SJCRH30 (cell line): ENCODE data around the gene BACH1. TPM values are rescaled to one million over a fixed set of nuclear protein-coding genes. Genes with fewer than 3 reads are reported as not detected.
"Not testable (repeated sequence)": the region's sequence is repeated elsewhere in the genome, so short reads cannot be mapped to it uniquely, and the experiment has no call there.

Experiments
- DNase-seq, 2 experiments: peaks; one replicate each; pipeline ENCODE4 v3.0.0-alpha.2; 2015 to 2020
- H3K27ac ChIP-seq: fragments of 250-450 bp; sonication (Bioruptor Pico); 2 replicates; pipeline ENCODE4 v1.5.1; 2020; ENCODE audit warnings: mild to moderate bottlenecking, moderate library complexity
- H3K27me3 ChIP-seq: fragments of 250-450 bp; sonication (Bioruptor Pico); 2 replicates; pipeline ENCODE4 v1.5.1; 2020; ENCODE audit warnings: mild to moderate bottlenecking, moderate library complexity
- H3K36me3 ChIP-seq: fragments of 250-450 bp; sonication (Bioruptor Pico); 2 replicates; pipeline ENCODE4 v1.5.1; 2020; ENCODE audit warnings: mild to moderate bottlenecking, moderate library complexity
- H3K4me1 ChIP-seq: fragments of 250-450 bp; sonication (Bioruptor Pico); 2 replicates; pipeline ENCODE4 v1.5.1; 2020; ENCODE audit warnings: mild to moderate bottlenecking, moderate library complexity
- H3K4me3 ChIP-seq: fragments of 250-450 bp; sonication (Bioruptor Pico); 2 replicates; pipeline ENCODE4 v1.5.1; 2020; ENCODE audit warnings: mild to moderate bottlenecking, moderate library complexity
- H3K9me3 ChIP-seq: fragments of 250-450 bp; sonication (Bioruptor Pico); replicated peaks from 2 replicates; pipeline ENCODE4 v1.5.1; 2020; ENCODE audit warnings: mild to moderate bottlenecking, moderate library complexity
- total RNA-seq: library from RNA; depleted of rRNA; stranded (reverse); fragments of >200 nt; shearing (Covaris generic); gene quantifications from 2 replicates; pipeline ENCODE4 v1.2.3, GENCODE V29; 2014; rRNA removed

BACH1 gene
- total RNA-seq: 62.3 and 91.1 TPM in 2 replicates

DNA sequence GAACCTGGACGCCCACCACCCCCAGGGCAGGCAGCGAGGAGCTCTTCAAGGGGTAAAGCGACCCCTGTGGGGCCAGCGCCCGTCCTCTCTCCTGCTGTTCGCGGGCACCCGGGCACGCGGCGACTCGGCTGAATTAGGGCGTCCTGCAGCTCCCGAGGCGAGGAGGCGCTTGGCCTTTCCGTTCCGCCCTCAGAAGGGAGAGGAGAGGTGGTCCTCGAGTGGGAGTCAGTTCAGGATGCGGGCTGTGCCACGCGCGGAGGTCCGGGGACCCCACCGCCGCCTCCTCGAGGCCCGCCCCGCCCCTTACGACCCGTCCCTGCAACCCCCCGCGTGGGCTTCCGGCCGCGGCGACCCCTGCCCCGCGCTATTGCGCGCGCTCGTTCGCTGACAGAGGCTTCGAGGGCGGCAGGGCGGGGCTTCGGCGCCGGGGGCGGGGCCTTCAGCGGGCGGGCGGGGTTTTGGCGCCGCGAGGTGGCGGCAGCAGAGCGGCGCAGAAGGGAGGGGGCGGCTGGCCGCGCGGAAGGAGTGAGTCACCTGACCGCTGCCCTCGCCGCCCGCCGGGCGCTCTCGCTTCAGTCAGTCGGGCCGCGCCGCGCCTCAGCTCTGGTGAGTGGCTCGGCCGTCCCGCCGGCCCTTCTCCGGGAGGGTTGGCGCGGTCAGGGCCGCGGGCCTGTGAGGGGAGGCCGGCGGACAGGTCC, at the start of gene BACH1:
TSS of gene BACH1 (plus strand) at position 575 of the 698 bp plus-strand sequence. CDS start 22,359 bp downstream, outside the sequence.
- peak; percentile 89 to 91 for DNase-seq

DNA sequence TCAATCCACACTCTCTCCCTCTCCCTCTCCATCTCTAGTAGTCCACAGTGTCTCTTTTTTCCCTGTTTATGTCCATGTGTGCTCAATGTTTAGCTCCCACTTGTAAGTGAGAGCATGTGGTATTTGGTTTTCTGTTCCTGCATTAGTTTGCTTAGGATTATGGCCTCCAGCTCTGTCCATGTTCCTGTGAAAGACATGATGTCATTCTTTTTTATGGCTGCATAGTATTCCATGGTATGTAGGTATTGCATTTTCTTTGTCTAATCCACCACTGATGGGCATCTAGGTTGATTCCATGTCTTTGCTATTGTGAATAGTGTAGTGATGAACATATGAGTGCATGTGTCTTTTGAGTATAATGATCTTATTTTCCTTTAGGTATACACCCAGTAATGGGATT, 49.4 kb upstream of the BACH1 start:
- H3K27me3 ChIP-seq, H3K4me3 ChIP-seq, H3K4me1 ChIP-seq, H3K36me3 ChIP-seq, H3K9me3 ChIP-seq, DNase-seq, H3K27ac ChIP-seq: not testable (repeated sequence)

More for the DNA sequence above, at the start of gene BACH1:
- H3K4me3 ChIP-seq: peak within 1 kb of the TSS; percentile 85
- no peaks in the 10 kb centered on the region for H3K9me3 ChIP-seq
- peak within 1 kb of the TSS; percentile 83 for H3K27ac ChIP-seq
- no peaks in the 10 kb centered on the region for H3K36me3 ChIP-seq
- H3K27me3 ChIP-seq: no peaks in the 10 kb centered on the region
- peaks cover 8% of the 10 kb centered on the region for H3K4me1 ChIP-seq

DNA sequence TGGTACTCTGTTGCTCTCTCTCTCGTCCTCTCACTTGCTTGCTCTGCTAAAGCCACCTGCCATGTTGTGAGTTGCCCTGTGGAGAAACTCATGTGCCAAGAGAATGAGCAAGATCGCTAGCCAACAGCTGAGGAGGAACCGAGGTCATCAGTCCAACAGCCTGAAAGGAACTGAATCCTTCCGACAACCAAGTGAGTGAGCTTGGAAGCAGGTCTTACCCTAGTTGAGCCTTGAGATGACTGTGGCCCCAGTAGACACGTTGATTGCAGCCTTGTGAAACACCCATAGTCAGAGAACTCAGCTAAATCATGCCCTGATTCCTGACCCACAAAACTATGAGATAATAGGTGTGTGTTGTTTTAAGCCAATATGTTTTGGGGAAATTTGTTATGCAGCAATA, 48.1 kb upstream of the BACH1 start:
- Histone ChIP-seq H3K4me3 (no peak overlapping the region), H3K9me3 (peaks cover 13% of the 10 kb centered on the region), H3K27me3 (no peaks in the 10 kb centered on the region), H3K4me1 (no peaks in the 10 kb centered on the region), H3K36me3 (no peaks in the 10 kb centered on the region), H3K27ac (no peak overlapping the region)
- no peak for DNase-seq

DNA sequence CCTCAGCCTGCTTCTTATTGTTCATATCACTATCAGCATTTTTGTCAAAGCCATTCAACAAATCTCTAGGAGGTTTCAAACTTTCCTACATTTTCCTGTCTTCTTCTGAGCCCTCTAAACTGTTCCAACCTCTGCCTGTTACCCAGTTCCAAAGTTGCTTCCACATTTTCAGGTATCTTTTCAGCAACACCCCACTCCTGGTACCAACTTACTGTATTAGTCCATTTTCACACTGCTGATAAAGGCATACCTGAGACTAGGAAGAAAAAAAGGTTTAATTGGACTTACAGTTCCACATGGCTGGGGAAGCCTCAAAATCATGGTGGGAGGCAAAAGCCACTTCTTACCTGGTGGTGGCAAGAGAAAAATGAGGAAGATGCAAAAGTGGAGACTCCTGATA, 44.9 kb upstream of the BACH1 start:
- not testable (repeated sequence) for H3K27me3 ChIP-seq, H3K4me1 ChIP-seq, H3K4me3 ChIP-seq, DNase-seq, H3K36me3 ChIP-seq, H3K27ac ChIP-seq
- H3K9me3 ChIP-seq: peaks cover 13% of the 10 kb centered on the region

DNA sequence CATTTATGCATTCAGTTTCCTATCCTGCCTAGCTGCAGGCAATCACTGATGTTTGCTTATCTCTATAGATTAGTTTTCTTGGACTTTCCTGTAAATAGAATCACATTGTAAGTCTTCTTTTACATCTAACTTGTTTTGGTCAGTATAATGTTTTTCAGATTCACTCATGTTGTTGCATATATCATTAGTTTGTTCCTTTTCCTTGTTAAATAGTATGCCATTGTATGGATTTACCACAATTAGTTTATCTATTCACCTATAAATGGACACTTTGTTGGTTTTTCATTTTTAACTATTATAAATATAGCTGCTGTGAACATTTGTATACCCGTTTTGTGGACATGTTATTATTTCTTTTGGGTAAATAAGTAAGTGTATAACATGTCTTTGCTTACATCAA, 44.2 kb upstream of the BACH1 start:
- no peak for DNase-seq
- Histone ChIP-seq H3K27ac (no peak overlapping the region), H3K27me3 (no peaks in the 10 kb centered on the region), H3K36me3 (no peaks in the 10 kb centered on the region), H3K4me1 (peaks cover 7% of the 10 kb centered on the region), H3K9me3 (peaks cover 13% of the 10 kb centered on the region), H3K4me3 (no peak overlapping the region)

DNA sequence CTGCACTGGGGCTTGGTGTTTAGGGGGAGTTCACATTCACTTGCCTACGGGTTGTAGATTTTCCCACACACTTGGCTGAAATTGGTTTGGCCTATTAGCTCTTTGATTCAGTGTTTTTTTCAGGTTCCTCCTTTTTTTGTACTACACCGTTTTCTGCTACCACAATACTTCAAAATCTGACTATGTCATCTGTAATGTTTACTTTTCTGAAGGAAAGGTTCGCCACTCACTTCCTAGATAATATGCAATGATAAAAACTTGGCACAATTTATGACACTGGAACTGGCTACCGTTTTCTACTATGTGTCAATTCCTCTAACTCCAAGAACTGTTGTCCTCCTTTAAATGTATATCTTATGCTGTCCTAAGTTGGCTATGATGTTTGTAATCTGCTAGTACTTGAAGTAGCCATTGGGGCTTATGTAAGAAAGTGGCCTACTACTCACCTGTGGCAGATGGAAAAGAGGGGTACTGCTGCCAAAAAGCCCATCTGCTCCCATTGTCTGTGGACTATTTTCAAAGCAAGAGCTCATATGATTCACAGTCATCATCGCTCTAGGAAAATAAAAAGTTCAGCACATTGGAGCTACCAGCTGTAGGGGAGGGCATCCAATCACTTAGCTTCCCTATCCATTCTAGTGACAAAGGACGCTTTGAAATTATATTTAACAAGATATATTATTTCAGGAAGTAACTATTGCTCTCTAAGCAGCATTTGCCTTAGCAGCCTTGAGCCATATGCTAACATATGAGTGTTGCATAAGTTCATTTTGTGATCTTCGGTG, 42.4 kb upstream of the BACH1 start:
- Histone ChIP-seq H3K4me1 (peaks cover 7% of the 10 kb centered on the region), H3K9me3 (peaks cover 17% of the 10 kb centered on the region), H3K27ac (no peak overlapping the region), H3K27me3 (no peaks in the 10 kb centered on the region), H3K36me3 (no peaks in the 10 kb centered on the region), H3K4me3 (no peak overlapping the region)
- no peak for DNase-seq

DNA sequence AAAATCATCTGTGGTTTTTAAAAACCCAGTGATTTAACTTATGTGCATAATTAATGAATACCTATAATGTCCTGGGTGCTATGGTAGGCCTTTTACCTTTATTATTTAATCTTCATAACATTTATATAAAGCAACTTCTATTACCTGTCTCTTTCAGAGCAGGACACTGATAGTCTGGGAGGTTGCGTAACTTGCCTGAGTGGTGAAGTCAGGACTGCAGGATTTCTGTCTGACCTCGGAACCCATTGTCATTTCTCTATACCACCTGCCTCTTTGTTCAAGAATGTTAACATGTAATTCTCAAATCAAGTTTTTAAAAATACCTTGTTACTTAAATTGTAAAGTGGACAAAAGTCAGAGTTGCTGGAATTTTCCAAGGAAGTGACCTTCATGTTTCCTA, 41.0 kb upstream of the BACH1 start:
- DNase-seq: no peak
- no peaks in the 10 kb centered on the region for H3K36me3 ChIP-seq
- no peak overlapping the region for H3K27ac ChIP-seq

DNA sequence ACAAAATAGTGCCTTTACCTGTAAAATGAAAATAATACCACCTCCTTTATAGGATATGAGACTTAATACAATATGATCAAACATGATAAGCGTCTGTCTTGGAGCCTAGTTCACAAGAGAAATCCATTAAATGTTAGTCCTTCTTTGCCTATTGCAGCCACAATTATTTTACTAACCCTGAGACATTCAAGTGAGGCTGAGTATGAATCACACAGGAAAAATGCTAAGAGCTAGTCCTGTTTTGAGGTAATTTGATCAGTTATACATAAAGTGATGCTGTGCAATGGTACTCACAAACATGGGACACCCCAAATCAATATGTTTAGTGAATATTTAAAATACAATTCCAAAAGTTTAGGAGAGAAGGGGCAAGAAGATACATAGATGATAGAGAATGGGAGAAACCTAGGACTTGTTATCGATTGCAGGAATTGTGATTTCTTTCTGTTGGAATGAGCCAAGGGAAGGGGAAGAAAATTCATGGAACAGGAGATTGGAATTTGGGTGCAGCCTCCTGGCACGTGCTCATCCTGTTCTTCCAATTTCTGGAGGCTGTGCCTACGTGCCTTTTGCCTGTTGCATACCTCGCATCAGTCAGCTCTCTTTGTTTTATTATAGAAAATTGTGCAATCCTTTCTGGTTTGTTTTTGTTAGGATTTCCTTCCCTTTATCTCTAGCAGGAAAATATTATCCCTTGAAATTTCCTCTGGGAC, 39.9 kb upstream of the BACH1 start:
- Histone ChIP-seq H3K27ac (no peak overlapping the region), H3K27me3 (no peaks in the 10 kb centered on the region), H3K4me3 (no peak overlapping the region), H3K9me3 (peaks cover 13% of the 10 kb centered on the region), H3K4me1 (peaks cover 7% of the 10 kb centered on the region), H3K36me3 (no peaks in the 10 kb centered on the region)
- DNase-seq: peak in 1 of 2 experiments; percentile 14

More for the DNA sequence above, 41.0 kb upstream of the BACH1 start:
- Histone ChIP-seq H3K9me3 (peaks cover 17% of the 10 kb centered on the region), H3K4me3 (no peak overlapping the region), H3K27me3 (no peaks in the 10 kb centered on the region), H3K4me1 (peaks cover 7% of the 10 kb centered on the region)

DNA sequence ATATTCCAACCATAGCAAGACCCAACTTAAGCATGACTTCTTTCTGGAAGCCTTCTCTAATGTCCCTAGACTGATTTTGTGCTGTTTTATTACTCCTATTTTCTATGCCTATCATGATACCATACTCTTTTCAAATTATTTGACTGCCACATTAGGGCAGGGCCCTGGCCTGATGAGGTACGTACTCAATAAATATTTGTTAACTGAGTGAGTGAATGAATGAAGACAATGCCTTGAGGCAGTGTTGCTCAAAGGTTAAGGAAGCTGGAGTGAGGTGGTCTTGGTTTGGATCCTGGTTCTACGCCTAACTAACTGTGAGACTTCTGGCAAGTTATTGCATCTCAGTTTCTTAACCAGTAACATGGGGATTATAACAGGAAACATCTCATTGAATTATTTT, 38.3 kb upstream of the BACH1 start:
- Histone ChIP-seq H3K4me1 (peaks cover 7% of the 10 kb centered on the region), H3K9me3 (0 out of 2 replicates have a peak, but pooled peaks cover 4% of the 10 kb centered on the region), H3K27me3 (no peaks in the 10 kb centered on the region), H3K36me3 (no peaks in the 10 kb centered on the region), H3K27ac (no peak overlapping the region), H3K4me3 (no peak overlapping the region)
- no peak for DNase-seq

DNA sequence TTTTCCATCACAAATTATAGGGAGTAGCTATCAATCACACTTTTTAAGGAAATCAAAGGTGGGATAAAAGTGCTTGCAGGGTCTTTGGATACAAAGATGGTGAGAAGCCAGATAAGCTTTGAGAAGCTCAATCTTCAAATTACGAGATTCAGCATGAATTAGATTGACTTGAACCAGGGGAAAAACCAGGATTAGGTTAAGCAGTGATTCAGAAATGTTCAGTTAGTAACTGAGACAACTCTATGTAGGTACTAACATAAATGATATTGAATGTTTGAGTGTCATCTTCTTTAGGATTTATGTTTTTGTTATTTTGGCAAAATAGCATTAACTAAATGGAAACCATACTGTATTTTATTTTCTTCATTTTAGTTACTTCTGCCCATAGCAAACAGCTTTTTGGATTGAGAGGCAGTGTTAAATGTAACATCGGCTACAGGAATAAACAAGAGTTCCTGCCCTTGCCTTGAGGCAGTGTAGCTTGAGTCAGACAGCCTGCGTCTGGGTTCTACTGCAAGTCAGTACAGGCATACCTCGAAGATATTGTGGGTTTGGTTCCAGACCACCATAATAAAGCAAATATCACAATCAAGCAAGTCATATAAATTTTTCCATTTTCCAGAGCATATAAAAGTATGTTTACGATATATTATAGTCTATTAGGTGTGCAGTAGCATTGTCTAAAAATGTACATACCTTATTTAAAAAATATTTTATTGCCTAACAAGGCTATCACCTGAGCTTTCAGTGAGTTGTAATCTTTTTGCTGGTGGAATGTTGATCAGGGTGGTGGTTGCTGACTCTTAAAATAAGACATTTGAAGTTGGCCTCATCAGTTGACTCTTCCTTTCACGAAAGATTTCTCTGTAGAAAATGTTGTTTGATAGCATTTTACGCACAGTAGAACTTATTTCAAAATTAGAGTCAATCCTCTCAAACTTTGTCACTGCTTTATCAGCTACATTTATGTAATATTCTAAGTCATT, 36.9 kb upstream of the BACH1 start:
- no peak for DNase-seq
- no peak overlapping the region for H3K4me3 ChIP-seq
- no peaks in the 10 kb centered on the region for H3K36me3 ChIP-seq
- H3K4me1 ChIP-seq: peaks cover 7% of the 10 kb centered on the region
- no peaks in the 10 kb centered on the region for H3K27me3 ChIP-seq
- H3K27ac ChIP-seq: no peak overlapping the region
- 0 out of 2 replicates have a peak, but pooled peaks cover 4% of the 10 kb centered on the region for H3K9me3 ChIP-seq

DNA sequence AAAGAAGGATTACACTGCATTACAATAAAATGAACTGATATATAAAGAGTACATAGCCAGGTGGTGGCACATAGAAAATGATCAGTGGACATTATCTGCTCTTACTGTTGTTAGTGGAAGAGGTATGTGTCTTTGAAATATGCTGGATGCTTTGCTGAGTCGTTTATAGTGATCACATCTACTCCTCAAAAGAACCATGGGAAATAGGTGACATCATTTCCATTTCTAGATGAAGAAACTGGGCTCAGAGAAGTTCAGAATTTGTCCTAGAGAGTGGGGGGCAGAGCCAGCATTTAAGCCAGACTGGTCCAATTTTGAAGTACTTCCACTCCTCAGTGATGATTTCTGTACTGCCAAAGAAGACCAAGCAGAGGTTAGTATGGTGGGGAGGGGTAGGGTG, 34.0 kb upstream of the BACH1 start:
- no peak for DNase-seq
- H3K27ac ChIP-seq: no peak overlapping the region
- no peaks in the 10 kb centered on the region for H3K27me3 ChIP-seq
- H3K4me1 ChIP-seq: no peaks in the 10 kb centered on the region; the same call in 1 of the 2 replicates
- H3K4me3 ChIP-seq: no peak overlapping the region
- no peaks in the 10 kb centered on the region for H3K36me3 ChIP-seq
- H3K9me3 ChIP-seq: 0 out of 2 replicates have a peak, but pooled peaks cover 4% of the 10 kb centered on the region

DNA sequence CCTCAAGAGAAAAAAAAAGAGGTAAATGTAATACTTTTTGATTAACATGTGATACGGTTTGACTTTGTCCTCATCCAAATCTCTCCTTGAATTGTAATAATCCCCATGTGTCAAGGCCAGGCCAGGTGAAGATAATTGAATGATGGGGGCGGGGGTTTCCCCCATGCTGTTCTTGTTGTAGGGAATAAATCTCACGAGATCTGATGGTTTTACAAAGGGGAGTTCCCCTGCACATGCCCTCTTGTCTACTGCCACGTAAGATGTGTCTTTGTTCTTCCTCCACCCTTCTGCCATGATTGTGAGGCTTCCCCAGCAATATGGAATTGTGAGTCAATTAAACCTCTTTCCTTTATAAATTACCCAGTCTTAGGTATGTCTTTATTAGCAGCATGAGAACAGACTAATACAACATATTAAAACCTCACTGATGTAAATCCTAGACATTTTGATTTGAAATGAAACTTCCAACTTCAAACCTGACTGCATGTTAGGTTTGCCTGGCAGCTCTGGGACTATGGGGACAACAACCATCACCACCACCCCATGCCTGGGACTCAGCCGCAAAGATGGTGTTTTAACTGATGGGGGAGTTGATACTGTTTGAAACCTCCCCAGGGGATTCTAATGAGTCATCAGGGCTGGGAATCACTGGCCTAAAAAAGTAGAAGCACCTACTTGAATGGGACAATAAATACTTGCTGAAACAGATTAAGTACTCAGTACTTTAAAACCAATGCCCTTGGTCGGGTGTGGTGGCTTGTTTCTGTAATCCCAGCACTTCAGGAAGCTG, 32.8 kb upstream of the BACH1 start:
- Histone ChIP-seq H3K27ac (no peak overlapping the region), H3K36me3 (no peaks in the 10 kb centered on the region), H3K4me1 (no peaks in the 10 kb centered on the region; the same call in 1 of the 2 replicates), H3K27me3 (no peaks in the 10 kb centered on the region), H3K9me3 (no peaks in the 10 kb centered on the region), H3K4me3 (no peak overlapping the region)
- no peak for DNase-seq

DNA sequence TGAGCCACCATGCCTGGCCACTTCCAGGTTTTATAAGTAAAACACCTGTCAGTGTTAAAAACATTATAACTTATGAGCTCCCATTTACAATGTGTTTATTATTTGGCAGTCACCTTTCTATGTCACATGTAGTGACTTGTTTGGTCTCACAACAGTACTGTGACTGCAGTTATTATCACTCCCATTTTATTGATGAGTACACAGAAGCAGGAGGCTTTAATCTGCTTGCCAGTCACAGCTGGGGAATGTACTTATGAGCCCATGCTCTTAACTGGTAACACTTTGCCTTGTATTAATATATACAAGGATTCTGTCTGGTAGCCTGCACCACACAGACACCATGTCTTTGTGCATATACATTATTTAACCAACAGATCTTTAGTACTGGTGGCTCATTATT, 31.1 kb upstream of the BACH1 start:
- Histone ChIP-seq H3K4me3 (no peak overlapping the region), H3K9me3 (no peaks in the 10 kb centered on the region), H3K27me3 (no peaks in the 10 kb centered on the region), H3K27ac (no peak overlapping the region), H3K4me1 (no peaks in the 10 kb centered on the region; the same call in 1 of the 2 replicates), H3K36me3 (no peaks in the 10 kb centered on the region)
- DNase-seq: no peak
